ENCODE data around the gene DYRK4.

Gene DYRK4

DNA sequence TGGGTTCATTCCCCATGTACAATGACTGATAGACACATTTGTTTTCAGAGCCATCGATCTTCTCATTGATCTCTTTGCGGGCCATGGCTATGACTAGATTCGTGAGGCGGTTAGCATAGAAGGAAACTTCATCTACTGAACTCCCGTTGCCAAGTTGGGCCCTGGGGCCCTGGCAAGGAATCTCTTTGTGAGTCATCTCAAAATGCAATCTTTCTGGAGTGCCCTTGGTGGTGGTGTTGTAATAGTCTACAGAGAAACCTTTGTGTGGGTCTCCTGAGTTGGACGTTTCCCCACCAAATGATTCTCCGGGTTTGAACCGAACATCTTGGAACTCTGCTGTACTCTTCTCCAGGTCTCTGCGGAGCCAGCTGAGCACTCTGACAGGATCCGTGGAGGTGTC is 66.4 kb downstream of the DYRK4 start:
- no peak for DNase-seq

DNA sequence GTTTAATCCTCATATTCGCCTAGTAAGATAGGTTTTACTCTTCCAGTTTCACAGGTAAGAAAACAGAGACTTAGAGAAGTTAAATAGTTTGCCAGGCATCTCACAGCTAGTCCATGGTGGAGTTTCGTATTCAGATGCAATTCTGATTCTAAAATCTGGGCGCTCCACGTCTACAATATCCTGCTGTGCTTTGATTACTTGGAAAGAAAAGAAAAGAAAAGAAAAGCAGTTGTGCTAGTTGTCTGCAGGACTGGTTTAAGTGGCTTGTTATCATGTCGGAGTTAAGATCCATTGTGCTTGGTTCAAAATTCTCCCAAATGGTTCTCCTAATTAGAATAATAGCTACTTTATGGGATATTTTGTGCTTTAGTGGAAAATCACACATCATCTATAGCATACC is 68.3 kb downstream of the DYRK4 start:
- no peak for DNase-seq

DNA sequence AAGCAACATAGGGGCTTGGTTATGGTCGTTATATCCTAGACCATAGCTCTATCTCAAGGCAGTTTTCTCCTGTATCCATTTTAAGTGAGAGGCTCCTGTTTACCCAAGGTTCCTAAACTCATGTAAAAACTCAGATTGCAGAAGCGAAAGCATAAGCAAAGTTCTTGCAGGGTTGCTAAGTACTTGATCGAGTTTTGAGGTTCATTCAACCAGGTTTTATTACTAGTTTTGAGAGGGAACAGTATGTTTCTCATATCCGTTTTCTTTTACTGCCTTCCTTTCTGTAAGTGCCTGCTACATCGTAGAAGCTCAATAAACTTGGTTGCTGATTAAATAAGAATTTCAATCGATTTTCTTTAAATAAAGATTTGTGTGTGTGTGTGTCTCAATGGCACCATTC is 81.7 kb downstream of the DYRK4 start:
- DNase-seq, result no peak

GRCh38 chr12:4645023-4645422 is 83.0 kb downstream of the DYRK4 start:
- DNase-seq, result no peak

DNA sequence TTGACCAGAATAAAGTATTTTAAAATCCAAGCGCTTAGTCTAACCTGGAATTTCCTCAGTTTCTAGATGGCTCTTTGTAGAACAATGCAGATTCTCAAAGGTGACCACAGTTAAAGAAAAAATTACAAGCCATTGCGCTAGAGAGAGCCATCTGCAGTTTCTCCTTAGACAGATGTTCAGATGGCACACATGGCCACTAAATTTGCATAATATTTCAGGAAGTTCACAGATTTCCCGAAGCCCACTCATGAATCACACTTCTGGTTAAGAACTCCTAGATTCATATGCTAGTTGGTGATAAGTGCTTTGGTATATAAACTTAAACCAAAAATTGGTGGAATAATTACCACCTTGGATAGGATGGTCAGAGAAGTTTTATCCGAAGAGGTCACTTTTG is 86.1 kb downstream of the DYRK4 start:
- DNase-seq, result no peak

DNA sequence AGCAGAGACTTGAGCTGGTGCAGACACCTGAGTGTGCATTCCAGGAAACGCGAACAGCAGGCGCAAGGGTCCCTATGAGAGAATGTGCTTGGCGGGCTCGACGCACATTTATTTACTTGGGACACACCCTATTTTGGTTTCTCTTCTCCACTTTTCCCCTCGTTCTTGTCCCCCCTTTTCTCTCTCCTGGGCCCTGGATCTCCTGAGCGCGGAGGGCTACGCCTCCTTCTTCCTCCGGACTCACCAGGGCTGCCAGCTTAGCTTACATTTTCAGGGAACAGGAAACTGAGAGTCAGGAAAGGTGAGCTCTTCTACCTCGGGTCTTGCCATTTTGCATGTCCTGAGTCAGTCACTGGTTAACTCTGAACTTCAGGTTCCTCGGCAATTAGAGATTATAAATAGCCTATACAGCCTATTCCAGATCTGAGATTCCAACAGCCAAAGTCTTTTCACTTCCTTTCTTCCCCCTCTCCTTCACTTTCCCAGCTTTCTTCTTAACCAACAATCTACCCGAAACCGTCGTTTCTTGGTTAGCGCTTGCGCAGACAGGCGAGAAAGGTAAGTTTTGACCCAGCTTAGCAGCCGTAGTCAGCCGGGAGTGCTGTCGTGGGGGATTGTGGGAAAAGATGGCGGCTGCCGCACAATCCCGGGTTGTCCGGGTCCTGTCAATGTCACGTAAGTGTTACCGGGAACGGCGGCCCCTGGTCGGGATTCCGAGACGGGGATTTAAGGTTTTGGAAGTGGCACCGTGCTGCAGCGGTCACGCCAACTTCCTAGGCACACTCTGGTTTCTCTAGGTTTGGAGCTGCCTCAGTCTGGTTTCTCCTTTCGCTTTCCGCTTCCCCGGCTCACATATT is 86.7 kb downstream of the DYRK4 start, which contains the start of the genes AKAP3 and NDUFA9:
TSS of gene AKAP3 (minus strand) at position 551 of the 857 bp plus-strand sequence. CDS start 10,855 bp downstream, outside the sequence.
TSS of gene NDUFA9 (plus strand) at position 614 of the 857 bp plus-strand sequence. CDS start at position 627, 13 bp downstream.
- peak; percentile 72 to 80 for DNase-seq

- no peak for DNase-seq
Measured at GRCh38 chr12:4649358-4649661, 87.3 kb downstream of the DYRK4 start.

DNA sequence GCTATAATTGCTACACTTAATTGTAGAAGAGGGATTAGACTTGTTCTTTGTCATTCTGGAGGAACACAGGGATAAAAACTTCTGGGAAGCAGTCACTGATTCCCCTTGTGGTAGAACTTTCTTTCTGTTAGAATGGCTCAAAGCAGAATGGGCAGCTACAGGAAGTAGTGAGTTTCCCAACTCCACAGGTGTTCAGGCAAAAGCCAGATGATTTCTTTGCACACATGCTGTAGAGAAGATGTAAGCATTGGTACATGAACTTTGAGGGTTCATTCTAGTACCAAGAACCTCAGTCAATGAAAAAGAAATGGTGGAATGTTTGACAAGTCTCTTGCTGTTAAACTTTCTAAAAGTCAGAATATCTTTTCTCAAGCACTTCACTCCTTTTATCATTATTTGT is 91.2 kb downstream of the DYRK4 start:
- no peak for DNase-seq

- DNase-seq, result no peak
Measured at GRCh38 chr12:4653691-4654090, 91.7 kb downstream of the DYRK4 start.

All from NCI-H1930 (cell line).